ENCODE data around the gene MARCHF7.

GRCh38 chr2:159737292-159737916 is 25.1 kb downstream of the MARCHF7 start:
- TF ChIP-seq CTCF (IDR thresholded peaks at IDR 0.05; ENCODE audit: borderline replicate concordance, extremely low read depth, low read length, poor library complexity, severe bottlenecking) = no peak
- no peak for TF ChIP-seq EZH2 (IDR thresholded peaks at IDR 0.05; ENCODE audit: borderline replicate concordance, low read depth, low read length, severe bottlenecking)
